AG20443 (cell line): Measurements from ENCODE around the gene DPY19L3.
"Not testable (repeated sequence)": the region's sequence is repeated elsewhere in the genome, so short reads cannot be mapped to it uniquely, and the experiment has no call there.

Experiments used
- DNase-seq: peaks from one replicate; pipeline ENCODE4 v3.0.0; 2012; ENCODE audit warnings: low spot score, mixed read lengths

DPY19L3 gene

DNA sequence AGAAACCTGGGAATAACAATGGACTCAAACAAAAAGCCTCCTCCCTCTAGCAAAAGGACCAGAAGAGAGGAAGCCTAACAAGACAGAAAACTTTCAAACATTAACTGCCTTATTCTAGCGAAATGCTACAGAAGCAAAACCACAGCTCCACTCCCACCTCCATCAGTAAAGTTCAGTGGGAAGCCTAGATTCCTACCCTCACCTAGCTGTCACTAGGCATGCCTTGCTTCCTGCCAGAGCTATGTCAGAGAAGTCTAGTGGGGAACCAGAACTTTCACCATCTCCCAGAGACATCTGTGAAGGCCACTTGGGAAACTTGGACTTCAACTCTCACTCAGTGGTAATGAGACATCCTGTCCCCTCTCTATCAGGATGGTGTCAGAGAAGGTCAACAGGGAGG lies 37.1 kb downstream of the DPY19L3 start:
- no peak for DNase-seq

- not testable (repeated sequence) for DNase-seq
These were observed 42.0 kb downstream of the DPY19L3 start for GRCh38 chr19:32447534-32447933.

GRCh38 chr19:32448026-32448425 lies 42.5 kb downstream of the DPY19L3 start:
- no peak for DNase-seq

DNA sequence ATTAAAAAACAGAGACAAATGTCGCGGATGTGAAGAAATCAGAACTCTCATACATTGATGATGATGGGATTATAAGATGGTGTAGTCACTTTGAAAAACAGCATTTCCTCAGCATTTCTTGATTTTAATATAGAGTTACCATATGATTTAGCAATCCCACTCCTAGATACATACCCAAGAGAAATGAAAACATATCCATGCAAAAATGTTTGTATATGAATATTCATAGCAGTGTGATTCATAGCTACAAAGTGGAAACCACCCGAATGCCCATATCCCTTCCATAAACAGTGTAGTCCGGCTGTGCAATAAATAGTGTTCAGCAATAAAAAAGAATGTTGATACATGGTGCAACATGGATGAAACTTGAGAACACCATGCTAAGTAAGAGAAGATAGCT lies 44.6 kb downstream of the DPY19L3 start:
- DNase-seq = no peak

GRCh38 chr19:32453736-32454135 lies 48.2 kb downstream of the DPY19L3 start:
- no peak for DNase-seq

DNA sequence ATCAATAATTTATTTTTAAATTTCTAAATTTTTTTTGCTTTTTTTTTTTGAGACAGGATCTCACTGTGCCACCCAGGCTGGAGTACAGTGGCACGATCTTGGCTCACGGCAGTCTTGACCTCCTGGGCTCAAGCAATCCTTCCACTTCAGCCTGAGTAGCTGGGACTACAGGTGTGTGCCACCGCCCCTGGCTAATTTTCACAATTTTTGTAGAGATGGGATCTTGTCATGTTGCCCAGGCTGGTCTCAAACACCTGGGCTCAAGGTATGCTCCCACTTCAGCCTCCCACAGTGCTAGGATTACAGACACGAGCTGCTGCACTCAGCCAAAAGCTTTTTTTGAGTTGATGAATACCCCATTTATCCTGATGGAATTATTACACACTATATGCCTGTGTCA lies 50.8 kb downstream of the DPY19L3 start:
- DNase-seq = no peak

GRCh38 chr19:32457571-32458158 lies 52.1 kb downstream of the DPY19L3 start:
- no peak for DNase-seq

DNA sequence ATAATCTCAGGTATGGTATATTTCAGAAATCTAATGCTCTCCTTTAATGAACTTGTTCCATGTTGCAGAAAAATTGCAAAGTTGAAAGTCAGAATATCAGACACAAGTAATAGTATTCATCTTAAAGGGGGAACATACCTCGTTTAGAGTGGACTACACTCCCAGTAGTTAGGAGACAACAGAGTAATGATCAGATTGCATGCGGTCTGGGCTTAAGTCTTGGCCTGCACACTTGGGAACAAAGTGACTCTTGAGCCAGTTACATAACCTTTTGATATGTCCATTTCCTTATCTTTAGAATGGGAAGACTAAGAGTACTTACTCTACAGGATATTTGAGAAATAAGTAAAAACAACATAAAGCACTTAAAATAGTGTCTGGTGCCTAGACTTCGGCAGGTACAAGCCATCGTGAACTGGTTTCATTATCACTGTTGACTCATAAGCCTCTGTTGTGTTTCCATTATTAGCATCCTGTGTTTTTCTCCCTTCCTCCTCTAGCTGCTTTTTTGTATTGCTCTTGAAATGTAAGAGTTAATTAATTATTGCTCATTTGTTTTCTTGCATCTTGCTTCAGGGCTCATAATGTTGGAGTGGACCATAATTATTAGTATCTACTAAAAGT lies 53.0 kb downstream of the DPY19L3 start:
- no peak for DNase-seq

DNA sequence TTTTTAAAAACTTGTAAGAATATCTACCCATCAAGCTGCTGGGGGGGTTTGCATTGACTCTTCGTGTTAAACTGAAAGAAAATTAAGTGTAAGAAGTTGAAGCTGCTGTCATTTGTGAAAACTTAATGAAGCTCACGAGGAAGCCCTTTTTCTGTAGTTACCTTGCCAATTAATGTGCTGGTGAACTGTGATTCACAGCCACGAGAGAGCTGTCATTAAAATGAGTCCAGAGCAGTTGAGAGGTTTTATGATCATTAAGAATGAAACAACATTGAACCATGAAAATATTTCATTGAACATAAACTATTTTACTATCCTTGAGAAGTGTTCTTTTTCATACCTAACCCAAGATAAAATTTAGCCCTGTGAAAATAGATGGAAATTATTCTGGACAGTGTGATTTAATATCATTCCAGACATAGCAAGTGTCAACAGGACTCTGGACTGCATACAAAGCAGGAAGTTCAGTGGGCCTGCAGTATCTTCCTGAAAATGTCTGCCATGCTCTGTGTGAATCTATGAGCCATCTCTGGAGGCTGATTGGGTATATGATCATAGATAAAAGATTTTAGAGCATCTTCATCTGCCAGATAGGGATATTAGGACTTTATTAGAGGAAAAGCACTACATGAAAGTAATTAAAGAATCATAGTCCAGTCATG lies 53.8 kb downstream of the DPY19L3 start:
- no peak for DNase-seq

- DNase-seq = no peak
These were observed 54.9 kb downstream of the DPY19L3 start for GRCh38 chr19:32460476-32460875.

DNA sequence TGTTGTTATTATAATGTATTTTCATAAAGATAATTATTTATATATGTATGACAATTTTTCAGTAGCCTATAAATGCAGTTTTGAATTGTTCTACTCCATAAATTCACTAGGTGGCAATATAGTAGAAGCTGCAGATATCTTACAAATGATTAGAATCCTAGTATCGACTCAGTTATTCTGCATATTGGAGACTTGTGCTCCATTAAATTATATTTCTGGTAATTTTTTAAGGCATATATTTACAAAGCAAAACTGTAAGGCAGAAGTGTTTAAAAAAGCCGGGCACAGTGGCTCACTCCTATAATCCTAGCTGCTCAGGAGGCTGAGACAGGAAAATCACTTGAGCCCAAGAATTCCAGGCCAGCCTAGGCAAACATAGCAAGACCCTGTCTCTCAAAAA lies 58.7 kb downstream of the DPY19L3 start:
- no peak for DNase-seq

GRCh38 chr19:32465176-32465575 lies 59.6 kb downstream of the DPY19L3 start:
- no peak for DNase-seq

GRCh38 chr19:32469795-32470194 lies 64.2 kb downstream of the DPY19L3 start:
- DNase-seq = no peak

DNA sequence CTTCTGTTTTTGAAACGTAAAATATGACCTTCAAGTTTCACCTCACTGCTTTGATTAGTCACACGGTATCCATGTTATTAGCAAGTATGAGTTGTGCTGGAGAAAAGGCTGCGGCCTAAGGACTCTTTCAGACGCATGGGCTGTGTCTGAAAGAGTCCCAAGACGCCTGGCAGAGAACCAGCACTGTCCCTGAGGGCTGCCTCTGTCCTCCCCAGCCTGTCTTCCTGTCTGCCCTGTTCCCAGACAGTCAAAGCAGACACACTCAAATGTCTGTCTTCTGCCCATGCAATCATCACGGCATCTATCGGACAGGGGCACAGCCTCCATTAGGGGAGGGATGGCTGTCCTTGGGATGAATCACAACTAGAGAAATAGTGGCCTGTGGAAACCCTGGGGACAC lies 65.5 kb downstream of the DPY19L3 start:
- no peak for DNase-seq

DNA sequence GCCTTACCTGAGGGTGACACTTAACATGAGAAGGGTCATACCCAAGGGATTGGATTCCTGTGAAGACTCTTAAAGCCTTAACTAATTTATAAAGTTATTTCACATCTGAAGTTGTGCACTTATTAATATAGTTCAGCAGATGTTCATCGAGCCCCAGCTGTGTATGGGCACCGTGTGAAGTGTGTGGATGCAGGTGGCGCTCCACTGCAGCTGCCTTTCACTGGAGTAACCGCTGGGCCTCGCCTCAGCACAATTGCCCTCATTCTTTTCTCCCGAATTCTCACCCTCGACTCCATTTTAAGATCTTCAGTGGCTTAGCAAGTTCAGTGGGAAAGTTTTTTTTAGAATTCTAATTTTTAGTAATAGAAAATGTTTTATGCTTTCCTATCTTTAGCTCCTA lies 66.2 kb downstream of the DPY19L3 start:
- no peak for DNase-seq

DNA sequence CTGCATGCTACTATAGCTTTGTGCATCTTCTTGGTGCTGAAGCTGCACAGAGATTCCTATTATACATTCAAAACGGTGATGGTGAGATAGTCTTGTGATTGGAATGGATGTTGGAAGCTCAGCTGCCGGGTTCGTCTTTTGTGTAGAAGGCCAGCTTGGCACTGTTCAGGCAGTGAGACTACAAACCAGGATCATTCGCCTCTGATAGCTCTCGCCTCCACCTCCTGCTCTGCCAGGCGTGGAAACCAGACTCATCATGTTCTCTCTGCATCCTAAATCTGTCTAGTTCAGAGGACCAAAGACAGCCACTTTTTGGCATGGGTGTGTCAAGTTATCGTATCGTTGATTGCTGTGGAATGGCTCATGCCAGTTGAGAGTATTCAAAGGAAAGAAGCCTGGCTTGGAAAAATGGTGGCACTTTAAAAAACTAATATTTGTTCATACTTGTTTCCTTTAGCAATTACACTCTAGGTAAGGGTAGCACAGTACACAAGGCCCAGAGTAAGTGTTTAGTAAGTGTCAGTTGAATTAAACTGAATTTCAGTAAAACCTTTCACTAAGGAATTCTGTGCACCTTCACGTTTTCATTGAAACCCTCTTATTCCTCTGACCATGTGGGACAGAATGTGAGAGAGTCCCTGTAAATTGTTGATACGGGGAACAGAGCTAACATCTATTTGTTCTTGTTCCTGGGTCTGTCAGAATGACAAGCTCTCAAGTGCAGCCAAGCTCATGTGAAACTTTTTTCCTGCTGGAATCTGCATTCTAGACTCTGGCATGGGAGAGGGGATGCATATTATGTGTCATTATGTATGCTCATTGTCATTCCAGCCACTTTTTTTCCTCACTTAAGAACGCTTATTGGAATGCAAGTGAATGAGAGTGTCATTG lies 69.8 kb downstream of the DPY19L3 start:
- no peak for DNase-seq

GRCh38 chr19:32476032-32476350 lies 70.4 kb downstream of the DPY19L3 start:
- DNase-seq = no peak

- DNase-seq = no peak
These were observed 74.8 kb downstream of the DPY19L3 start for GRCh38 chr19:32480321-32480720.

DNA sequence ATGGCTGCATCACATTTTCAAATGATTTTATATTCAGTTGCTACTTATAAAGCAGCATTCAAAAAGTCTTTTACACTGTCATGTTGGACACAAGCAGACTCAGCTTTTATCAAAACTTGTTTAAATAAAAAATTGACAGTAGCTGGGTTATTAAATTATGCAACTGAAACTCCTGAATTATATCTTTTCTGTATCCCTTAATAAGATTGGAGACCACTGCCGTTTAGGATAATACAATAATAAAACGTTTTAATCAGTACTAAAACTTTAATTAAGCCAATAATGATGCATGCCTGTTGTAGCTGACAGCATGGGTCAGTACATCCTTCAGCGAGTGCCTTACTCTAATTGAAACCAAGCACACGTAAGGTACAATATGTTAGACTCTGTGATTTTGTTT lies 78.0 kb downstream of the DPY19L3 start:
- DNase-seq = no peak

GRCh38 chr19:32489971-32490370 lies 84.4 kb downstream of the DPY19L3 start:
- DNase-seq = no peak

DNA sequence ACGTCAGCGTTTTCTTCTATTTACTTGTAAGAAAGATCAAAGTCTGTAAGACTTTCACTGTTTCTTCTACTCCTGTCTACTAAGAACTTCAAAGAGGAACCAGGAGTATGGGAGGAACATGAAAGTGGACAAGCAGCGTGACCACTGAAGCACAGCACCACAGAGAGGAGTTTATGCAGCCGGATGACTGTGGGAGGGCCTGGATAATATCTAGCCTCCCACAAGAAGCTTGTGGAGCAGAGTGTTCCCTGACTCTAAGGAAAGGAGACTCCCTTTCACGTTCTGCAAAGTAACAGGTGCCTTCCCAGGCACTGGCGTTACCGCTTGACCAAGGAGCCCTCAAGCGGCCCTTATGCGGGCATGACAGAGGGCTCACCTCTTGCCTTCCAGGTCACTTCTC lies 91.8 kb downstream of the DPY19L3 start:
- no peak for DNase-seq

DNA sequence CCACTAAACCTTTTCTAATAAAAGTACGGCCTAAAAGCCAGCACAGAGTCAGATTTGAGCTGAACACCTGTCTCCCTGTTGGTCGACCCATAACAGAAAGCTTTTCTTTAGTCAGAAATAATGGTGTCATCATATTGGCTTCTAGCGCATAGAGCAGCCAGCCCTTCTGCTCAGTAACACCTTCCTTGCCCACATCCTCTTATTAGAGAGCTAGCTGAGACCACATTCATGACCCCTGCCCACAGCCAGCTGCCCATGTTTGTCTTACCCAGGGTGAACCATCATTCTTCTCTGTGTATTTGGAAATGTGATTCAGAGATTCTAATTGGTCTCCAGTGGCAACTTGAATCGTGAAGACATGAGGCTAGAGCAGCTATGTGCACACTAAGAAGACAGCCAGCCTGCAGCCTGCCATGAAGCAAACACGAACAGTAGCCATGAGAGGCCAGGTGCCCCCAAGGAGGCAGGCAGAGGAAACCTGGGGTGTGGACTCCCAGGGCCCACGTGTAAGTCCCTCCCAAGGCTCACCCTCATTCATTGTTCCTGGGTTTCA lies 93.2 kb downstream of the DPY19L3 start:
- no peak for DNase-seq

DNA sequence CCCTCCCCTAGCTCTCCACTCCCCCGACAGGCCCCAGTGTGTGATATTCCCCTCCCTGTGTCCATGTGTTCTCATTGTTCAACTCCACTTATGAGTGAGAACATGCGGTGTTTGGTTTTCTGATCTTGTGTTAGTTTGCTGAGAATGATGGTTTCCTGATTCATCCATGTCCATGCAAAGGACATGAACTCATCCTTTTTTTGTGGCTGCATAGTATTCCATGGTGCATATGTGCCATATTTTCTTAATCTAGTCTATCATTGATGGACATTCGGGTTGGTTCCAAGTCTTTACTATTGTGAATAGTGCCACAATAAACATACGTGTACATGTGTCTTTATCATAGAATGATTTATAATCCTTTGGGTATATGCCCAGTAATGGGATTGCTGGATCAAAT lies 106.9 kb downstream of the DPY19L3 start:
- not testable (repeated sequence) for DNase-seq
